Measurements from ENCODE around the gene NUP210L. TPM values are rescaled to one million over a fixed set of nuclear protein-coding genes. Genes with fewer than 3 reads are reported as not detected.

Gene NUP210L
- total and polyA plus RNA-seq, 11 donors = 0.04 to 0.31 (median 0.05) TPM; not detected in 8

- H3K4me1 ChIP-seq = peaks cover 0 to 13% (median 0%) of the 10 kb centered on the region in 12 donors
- ATAC-seq (no peak), DNase-seq (no peak)
- WGBS, 4 donors = 47 to 100% (median 93%) methylated on average over 2 of the region's 2 CpGs
- intact Hi-C loops (cut with DNase I) = no loop called here
- H3K4me3 ChIP-seq = no peak overlapping the region
- H3K27ac ChIP-seq = no peak overlapping the region
- H3K27me3 ChIP-seq = no peaks in the 10 kb centered on the region
- no peaks in the 10 kb centered on the region for H3K9me3 ChIP-seq
- no peaks in the 10 kb centered on the region for H3K36me3 ChIP-seq
- TF ChIP-seq CTCF (IDR thresholded peaks at IDR 0.05) (peak in 5 of 12 donors; percentile 8 to 29 (median 19)), POLR2A (IDR thresholded peaks at IDR 0.05) (no peak)
Measured at GRCh38 chr1:154145986-154146385, 8.9 kb downstream of the NUP210L start.

GRCh38 chr1:154142358-154142757 is 12.5 kb downstream of the NUP210L start:
- TF ChIP-seq POLR2A (IDR thresholded peaks at IDR 0.05) (no peak), CTCF (IDR thresholded peaks at IDR 0.05) (no peak)
- WGBS, 4 donors = 83 to 97% (median 92%) methylated on average over 6 of the region's 6 CpGs
- H3K9me3 ChIP-seq = no peaks in the 10 kb centered on the region
- H3K36me3 ChIP-seq = no peaks in the 10 kb centered on the region
- no peaks in the 10 kb centered on the region for H3K27me3 ChIP-seq
- H3K4me1 ChIP-seq = peaks cover 0 to 8% (median 0%) of the 10 kb centered on the region in 12 donors
- H3K4me3 ChIP-seq = no peak overlapping the region
- intact Hi-C loops (cut with DNase I) = no loop called here
- DNase-seq = no peak
- H3K27ac ChIP-seq = no peak overlapping the region
- no peak for ATAC-seq

GRCh38 chr1:154141240-154141639 is 13.6 kb downstream of the NUP210L start:
- no peaks in the 10 kb centered on the region for H3K27me3 ChIP-seq
- no peaks in the 10 kb centered on the region for H3K9me3 ChIP-seq
- intact Hi-C loops (cut with DNase I) = no loop called here
- H3K4me1 ChIP-seq = peaks cover 0 to 8% (median 0%) of the 10 kb centered on the region in 12 donors
- no peak for TF ChIP-seq CTCF (IDR thresholded peaks at IDR 0.05)
- TF ChIP-seq POLR2A (IDR thresholded peaks at IDR 0.05) = no peak
- no peaks in the 10 kb centered on the region for H3K36me3 ChIP-seq
- 29 to 41% (median 31%) methylated on average over 3 of the region's 3 CpGs for WGBS, 4 donors
- no peak overlapping the region for H3K27ac ChIP-seq
- H3K4me3 ChIP-seq = no peak overlapping the region
- ATAC-seq = no peak
- no peak for DNase-seq

GRCh38 chr1:154137888-154138287 is 17.0 kb downstream of the NUP210L start:
- 86 to 91% (median 89%) methylated on average over 3 of the region's 3 CpGs for WGBS, 4 donors

More at GRCh38 chr1:154137888-154138287, 17.0 kb downstream of the NUP210L start:
- Histone ChIP-seq H3K9me3 (no peaks in the 10 kb centered on the region), H3K36me3 (no peaks in the 10 kb centered on the region), H3K4me3 (no peak overlapping the region), H3K4me1 (peaks cover 0 to 8% (median 0%) of the 10 kb centered on the region in 12 donors), H3K27ac (no peak overlapping the region), H3K27me3 (no peaks in the 10 kb centered on the region)
- DNase-seq (no peak), ATAC-seq (no peak)
- intact Hi-C loops (cut with DNase I) = no loop called here
- TF ChIP-seq CTCF (IDR thresholded peaks at IDR 0.05) (no peak), POLR2A (IDR thresholded peaks at IDR 0.05) (no peak)

All from heart left ventricle (tissue), 16 donors.